Fibroblast of mammary gland (primary cell): Measurements from ENCODE around the gene RLIM.

Experiments
- DNase-seq: peaks from one replicate; pipeline ENCODE4 v3.0.0-alpha.2; 2010; ENCODE audit warnings: low read depth
- H3K4me3 ChIP-seq: 2 replicates; pipeline ENCODE4 v1.5.1; 2011; ENCODE audit warnings: low read depth, mild to moderate bottlenecking, low read length, moderate library complexity; ENCODE audit not compliant: control insufficient read depth
- CTCF ChIP-seq: conservative IDR thresholded peaks from 2 replicates; pipeline ENCODE4 v1.5.1; 2011; ENCODE audit warnings: low read depth, low read length, inconsistent platforms; ENCODE audit not compliant: control insufficient read depth, insufficient read depth

The RLIM gene

GRCh38 chrX:74606342-74606741 lies 8.1 kb downstream of the RLIM start:
- no peak for TF ChIP-seq CTCF
- no peak for DNase-seq
- H3K4me3 ChIP-seq: no peak overlapping the region

- H3K4me3 ChIP-seq: no peak overlapping the region
- no peak for DNase-seq
- no peak for TF ChIP-seq CTCF
Measured at GRCh38 chrX:74603040-74603439, 11.4 kb downstream of the RLIM start.

GRCh38 chrX:74602142-74602541 lies 12.3 kb downstream of the RLIM start:
- TF ChIP-seq CTCF: no peak
- no peak overlapping the region for H3K4me3 ChIP-seq
- DNase-seq: no peak

GRCh38 chrX:74593593-74593992 lies 20.8 kb downstream of the RLIM start:
- DNase-seq: peak; percentile 39
- TF ChIP-seq CTCF: no peak
- H3K4me3 ChIP-seq: no peak overlapping the region

- TF ChIP-seq CTCF: no peak
- no peak for DNase-seq
- no peak overlapping the region for H3K4me3 ChIP-seq
Measured at GRCh38 chrX:74585766-74586165, 28.7 kb downstream of the RLIM start.

- no peak overlapping the region for H3K4me3 ChIP-seq
- no peak for TF ChIP-seq CTCF
- peak; percentile 51 for DNase-seq
Measured at GRCh38 chrX:74579597-74580198, 34.7 kb downstream of the RLIM start.

- TF ChIP-seq CTCF: no peak
- no peak overlapping the region for H3K4me3 ChIP-seq
- DNase-seq: no peak
Measured at GRCh38 chrX:74578137-74578536, 36.3 kb downstream of the RLIM start.
